Activated gamma-delta T cell treated with Interleukin-2 at 50 U/mL for 16 hours (primary cell): ENCODE measurements around the gene GRB14.
"Not testable (repeated sequence)": the region's sequence is repeated elsewhere in the genome, so short reads cannot be mapped to it uniquely, and the experiment has no call there.

Source experiments
- DNase-seq: peaks from one replicate; pipeline ENCODE4 v3.0.0-alpha.2; 2020

Gene GRB14

GRCh38 chr2:164620873-164621763, at the start of gene GRB14:
Gene GRB14 (minus strand): TSS chr2:164621482. CDS start chr2:164621309, 173 bp downstream.
- no peak for DNase-seq

GRCh38 chr2:164669291-164669690, 48.0 kb upstream of the GRB14 start:
- DNase-seq = no peak

DNA sequence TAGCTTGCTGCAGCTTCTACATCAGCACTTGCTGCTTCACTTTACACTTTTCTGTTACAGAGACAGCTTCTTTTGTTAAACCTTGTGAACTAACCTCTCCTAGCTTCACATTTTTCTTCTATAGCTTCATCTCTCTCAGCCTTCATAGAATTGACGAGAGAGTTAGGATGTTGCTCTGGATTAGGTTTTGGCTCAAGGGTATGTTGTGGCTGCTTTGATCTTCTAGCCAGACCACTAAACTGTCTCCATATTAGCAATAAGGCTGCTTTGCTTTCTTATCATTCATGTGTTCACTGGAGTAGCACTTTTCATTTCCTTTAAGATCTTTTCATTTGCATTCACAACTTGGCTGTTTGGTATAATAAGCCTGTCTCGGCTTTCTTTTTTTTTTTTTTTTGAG, 46.3 kb upstream of the GRB14 start:
- DNase-seq = no peak

GRCh38 chr2:164664070-164664469, 42.8 kb upstream of the GRB14 start:
- DNase-seq = no peak

- DNase-seq = no peak
Measured at GRCh38 chr2:164662868-164663631, 41.8 kb upstream of the GRB14 start.

DNA sequence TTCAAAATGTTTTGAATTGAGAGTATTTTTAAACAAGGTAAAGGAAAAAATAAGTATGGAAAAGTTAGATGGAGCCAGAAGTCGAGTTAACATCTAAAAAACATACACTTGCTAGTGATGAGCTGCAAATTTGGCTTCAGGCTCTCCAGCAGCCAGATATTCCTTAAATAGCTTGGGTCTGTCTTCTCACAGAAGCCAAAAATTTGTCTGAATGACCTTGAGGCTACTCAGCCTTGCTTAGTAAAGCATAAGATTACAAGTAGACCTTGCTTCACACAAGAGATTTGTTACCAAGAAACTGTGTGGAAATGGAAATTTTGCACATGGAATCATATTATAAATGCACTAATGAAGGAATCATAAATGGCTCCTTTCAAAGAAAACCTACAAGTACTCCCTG, 40.8 kb upstream of the GRB14 start:
- no peak for DNase-seq

DNA sequence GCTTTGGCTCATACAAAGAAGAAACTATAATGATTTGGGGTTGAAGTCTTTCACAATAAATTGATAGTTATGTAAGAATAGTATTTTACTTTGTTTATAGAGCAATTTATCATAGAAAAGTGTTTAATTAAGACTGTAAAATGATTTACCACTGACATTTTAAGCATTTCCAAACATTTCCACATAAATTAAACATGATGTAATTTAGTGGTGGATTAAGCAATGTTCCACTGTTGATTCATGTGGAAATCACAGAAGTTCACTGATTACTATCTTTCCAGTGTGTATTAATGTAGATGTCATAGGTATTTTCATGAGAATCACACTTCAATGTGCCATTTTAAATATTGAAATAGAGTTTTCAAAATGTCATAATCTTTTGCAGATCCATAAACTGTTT, 40.1 kb upstream of the GRB14 start:
- DNase-seq = no peak

DNA sequence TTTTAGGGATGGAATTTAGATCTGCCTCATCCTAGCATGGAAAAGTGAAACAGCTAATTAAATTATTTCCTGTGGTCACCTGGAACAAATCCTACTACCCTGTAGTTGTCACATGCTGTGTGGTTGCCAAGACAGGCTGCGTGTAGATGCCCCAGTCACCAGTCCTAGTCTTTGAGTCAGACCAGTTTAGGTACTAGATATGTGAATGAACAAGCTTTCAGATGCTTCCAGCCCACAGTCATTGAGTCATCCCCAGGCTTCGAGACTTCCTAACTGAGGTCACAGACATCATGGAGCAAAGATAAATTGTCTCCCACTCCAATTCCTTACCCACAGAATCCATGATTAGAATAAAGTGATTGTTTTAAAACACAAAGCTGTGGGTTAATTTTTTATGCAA, 35.8 kb upstream of the GRB14 start:
- DNase-seq = no peak

GRCh38 chr2:164655750-164656149, 34.5 kb upstream of the GRB14 start:
- no peak for DNase-seq

GRCh38 chr2:164655336-164655735, 34.1 kb upstream of the GRB14 start:
- no peak for DNase-seq

DNA sequence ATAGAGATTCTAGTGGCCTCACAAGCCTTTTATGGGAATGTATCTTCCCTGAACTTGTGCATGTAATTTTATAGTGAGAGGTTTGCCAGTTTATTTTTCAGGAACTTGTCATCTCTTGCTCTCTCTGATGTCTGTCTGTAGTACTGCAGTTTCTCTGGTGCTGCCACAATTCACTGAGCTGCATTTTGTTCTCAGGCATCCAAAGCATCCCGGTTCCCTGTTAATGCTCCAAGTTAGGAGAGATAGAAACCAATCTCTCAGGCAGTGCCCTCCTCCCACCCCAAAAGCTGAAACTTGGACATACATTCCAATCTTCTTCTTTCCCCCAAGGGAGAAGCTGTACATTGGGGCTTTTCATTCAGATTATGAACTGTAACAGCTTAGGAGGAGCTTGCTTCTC, 30.1 kb upstream of the GRB14 start:
- no peak for DNase-seq

DNA sequence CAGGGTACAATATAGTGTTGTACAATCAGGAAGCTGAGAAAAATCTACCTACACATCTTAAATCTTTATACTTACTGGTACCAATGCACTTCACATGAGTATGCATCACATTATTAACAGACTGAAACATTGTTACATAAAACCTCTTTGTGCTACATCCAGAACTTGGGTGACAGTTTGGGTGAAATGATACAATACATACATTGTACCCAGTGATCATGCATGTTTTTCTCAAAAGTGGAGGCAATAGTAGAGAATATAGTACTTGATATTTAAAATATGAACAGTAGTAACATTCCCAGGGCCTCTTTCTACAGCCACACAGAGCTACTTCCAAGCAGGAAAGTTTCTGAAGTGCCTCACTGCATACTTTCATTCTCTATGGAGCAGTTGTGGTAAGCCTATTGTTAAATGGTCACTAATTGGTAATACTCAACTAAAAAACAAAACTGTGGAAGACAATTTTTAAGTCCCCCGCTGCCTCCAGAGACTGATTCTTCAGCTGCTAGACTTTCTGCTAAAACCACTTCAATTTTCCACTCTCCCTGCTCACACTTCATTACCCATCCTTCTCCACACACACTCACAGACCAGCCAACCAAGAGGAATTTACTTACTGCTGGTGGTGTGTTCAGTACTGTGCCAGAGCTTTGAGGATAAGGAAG, 22.9 kb upstream of the GRB14 start:
- DNase-seq = no peak

GRCh38 chr2:164642946-164643555, 21.8 kb upstream of the GRB14 start:
- DNase-seq = no peak

DNA sequence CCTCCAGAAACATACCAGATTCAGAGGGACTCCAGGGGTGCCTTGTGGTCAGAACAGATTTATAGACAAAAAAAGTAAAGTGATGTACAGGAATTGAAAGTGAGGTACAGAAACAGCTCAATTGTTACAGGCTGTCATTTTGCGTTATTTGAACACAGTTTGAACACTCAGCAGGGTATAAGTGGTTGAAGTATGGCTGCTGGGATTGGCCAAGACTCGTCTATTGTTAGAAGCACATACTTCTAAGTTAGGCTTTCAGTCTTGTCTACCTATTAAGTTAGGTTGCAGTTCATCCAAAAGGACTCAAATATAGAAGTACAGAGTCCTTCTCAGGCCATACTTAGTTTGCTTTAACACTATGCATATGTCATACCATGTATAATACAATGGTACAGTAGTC, 21.0 kb upstream of the GRB14 start:
- DNase-seq = no peak

- DNase-seq = not testable (repeated sequence)
Measured at GRCh38 chr2:164628319-164628718, 7.0 kb upstream of the GRB14 start.

- DNase-seq = no peak
Measured at GRCh38 chr2:164625378-164625971, 4.2 kb upstream of the GRB14 start.

DNA sequence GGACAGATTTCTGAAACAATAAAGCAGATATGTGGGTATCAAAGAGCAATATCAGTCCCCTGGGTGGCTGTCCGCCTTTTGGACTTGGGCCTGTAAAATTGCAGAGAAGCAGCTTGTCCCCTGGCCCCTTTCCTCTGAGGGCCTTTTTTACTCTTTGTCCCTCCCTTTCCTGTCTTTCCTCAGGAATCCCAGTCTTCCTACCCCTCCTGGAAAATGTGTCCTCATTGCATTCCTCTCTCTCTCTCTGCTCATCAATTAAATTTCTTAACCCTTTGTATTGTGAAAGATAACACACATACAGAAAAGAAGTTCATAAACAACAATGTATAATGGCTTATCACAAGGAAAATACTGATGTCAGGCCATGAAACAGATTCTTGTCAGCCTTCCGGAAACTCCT, 3.0 kb upstream of the GRB14 start:
- no peak for DNase-seq

DNA sequence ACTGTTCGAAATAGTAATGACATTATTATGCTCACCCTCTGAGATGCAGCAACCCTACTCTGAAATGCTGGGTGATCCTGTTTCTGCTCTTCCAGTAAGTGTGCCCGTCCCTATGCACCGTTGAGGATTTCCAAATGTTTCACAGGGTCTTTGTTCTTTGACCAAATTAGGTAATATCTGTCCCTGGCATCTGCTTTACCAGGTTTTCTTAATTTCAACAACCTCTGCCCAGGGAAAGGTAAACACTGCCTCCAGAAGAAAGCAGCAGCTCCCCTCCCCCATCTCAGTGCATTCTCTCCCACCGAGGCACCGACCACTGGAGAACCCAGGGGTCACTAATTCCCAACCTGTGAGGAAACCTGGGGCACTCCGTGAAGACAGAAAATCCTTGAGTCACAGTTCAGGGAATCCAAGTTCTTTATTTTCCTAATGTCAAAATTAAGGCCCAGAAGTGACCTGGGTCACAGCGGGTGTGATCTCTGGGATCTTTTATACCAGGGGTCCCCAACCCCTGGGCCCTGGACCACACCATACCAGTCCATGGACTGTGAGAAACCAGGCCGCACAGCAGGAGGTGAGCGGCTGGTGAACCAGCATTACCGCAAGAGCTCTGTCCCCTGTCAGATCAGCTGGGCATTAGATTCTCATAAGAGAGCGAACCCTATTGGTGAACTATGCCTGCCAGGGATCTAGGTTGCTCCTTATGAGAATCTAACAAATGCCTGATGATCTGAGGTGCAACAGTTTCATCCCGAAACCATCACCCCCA, 1.2 kb upstream of the GRB14 start:
- DNase-seq = no peak

DNA sequence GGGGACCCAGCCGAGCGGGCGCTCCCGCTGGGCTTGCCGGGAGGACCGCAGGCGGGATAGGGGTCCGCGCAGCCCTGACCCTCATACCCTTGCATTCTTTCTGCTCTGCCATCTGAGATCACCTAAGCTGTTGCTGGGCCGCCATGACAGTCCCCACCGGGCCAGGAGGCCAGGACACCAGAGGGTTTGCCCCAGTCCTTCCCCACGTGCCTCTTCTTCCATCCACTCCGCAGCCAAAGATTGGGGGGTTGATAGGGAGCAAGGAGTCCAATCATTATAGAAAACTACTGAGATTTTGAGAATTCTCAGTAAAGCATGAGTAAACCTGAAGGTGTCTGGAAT, 453 bp upstream of the GRB14 start:
- DNase-seq = no peak

- DNase-seq = no peak
Measured at GRCh38 chr2:164620457-164620856, 825 bp downstream of the GRB14 start.

DNA sequence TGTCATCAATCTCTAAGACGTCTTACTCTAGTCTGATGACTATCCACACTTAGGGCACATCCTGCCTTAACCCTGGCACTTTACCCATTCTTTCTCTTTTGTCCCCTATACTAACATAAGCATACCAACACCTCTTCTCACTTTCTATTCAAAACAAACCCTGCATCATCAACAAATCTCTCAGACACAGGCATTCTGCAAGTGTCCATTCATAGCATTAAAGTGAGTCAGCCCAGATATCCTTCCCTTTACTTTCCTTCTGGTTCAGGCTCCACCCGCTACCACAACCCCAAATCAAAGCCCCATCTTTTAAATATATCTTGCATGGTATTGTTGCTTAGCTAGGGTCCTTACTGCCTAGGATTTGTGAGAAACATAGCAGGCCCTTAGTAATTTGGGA, 3.8 kb downstream of the GRB14 start:
- DNase-seq = no peak

- DNase-seq = no peak
Measured at GRCh38 chr2:164613321-164613982, 7.8 kb downstream of the GRB14 start.
